Measurements from ENCODE around the gene KRT74. TPM values are rescaled to one million over a fixed set of nuclear protein-coding genes. Genes with fewer than 3 reads are reported as not detected.
"Not testable (repeated sequence)": the region's sequence is repeated elsewhere in the genome, so short reads cannot be mapped to it uniquely, and the experiment has no call there.

KRT74 gene
- total and polyA plus RNA-seq, 4 donors, result not detected

GRCh38 chr12:52600071-52600470 is 26.4 kb upstream of the KRT74 start:
- ATAC-seq (ENCODE audit: insufficient read depth, low FRiP score), result no peak
- Histone ChIP-seq H3K4me3 (no peak overlapping the region), H3K36me3 (ENCODE audit: control insufficient read depth in 4 of 4, insufficient read depth in 4 of 4, low read length in 4 of 4) (no peaks in the 10 kb centered on the region), H3K9me3 (ENCODE audit: control insufficient read depth in 4 of 4, insufficient read depth in 3 of 4, low read length in 3 of 4) (peaks cover 0 to 4% (median 0%) of the 10 kb centered on the region in 4 donors), H3K4me1 (ENCODE audit: control insufficient read depth in 5 of 5, insufficient read depth in 5 of 5, low read length in 5 of 5) (no peaks in the 10 kb centered on the region), H3K27me3 (ENCODE audit: control insufficient read depth in 3 of 3, insufficient read depth in 3 of 3, low read length in 2 of 3) (peaks cover 6 to 61% (median 52%) of the 10 kb centered on the region in 3 donors), H3K9ac (ENCODE audit: insufficient read depth in 1 of 2, low read length in 2 of 2) (no peak overlapping the region), H3K27ac (ENCODE audit: low read depth in 1 of 2, low read length in 1 of 2) (no peak overlapping the region)
- DNase-seq, result peak in 1 of 3 donors; percentile 4
- WGBS, 2 donors, result 44 to 80% methylated on average over 2 of the region's 2 CpGs
- TF ChIP-seq CTCF (IDR thresholded peaks at IDR 0.05; ENCODE audit: control extremely low read depth, extremely low read depth), result no peak

GRCh38 chr12:52598966-52599365 is 25.3 kb upstream of the KRT74 start:
- H3K36me3 ChIP-seq (ENCODE audit: control insufficient read depth in 4 of 4, insufficient read depth in 4 of 4, low read length in 4 of 4), result no peaks in the 10 kb centered on the region
- 88 to 93% methylated on average over 5 of the region's 5 CpGs for WGBS, 2 donors
- no peaks in the 10 kb centered on the region for H3K4me1 ChIP-seq (ENCODE audit: control insufficient read depth in 5 of 5, insufficient read depth in 5 of 5, low read length in 5 of 5)
- ATAC-seq (ENCODE audit: insufficient read depth, low FRiP score), result no peak
- TF ChIP-seq CTCF (IDR thresholded peaks at IDR 0.05; ENCODE audit: control extremely low read depth, extremely low read depth), result no peak
- H3K9me3 ChIP-seq (ENCODE audit: control insufficient read depth in 4 of 4, insufficient read depth in 3 of 4, low read length in 3 of 4), result peaks cover 0 to 4% (median 0%) of the 10 kb centered on the region in 4 donors
- no peak overlapping the region for H3K9ac ChIP-seq (ENCODE audit: insufficient read depth in 1 of 2, low read length in 2 of 2)
- no peak overlapping the region for H3K27ac ChIP-seq (ENCODE audit: low read depth in 1 of 2, low read length in 1 of 2)
- H3K4me3 ChIP-seq, result no peak overlapping the region
- DNase-seq, result peak in 1 of 3 donors; percentile 5
- H3K27me3 ChIP-seq (ENCODE audit: control insufficient read depth in 3 of 3, insufficient read depth in 3 of 3, low read length in 2 of 3), result peaks cover 6 to 54% (median 47%) of the 10 kb centered on the region in 3 donors

GRCh38 chr12:52594237-52594636 is 20.6 kb upstream of the KRT74 start:
- 91 to 96% methylated on average over 4 of the region's 4 CpGs for WGBS, 2 donors
- not testable (repeated sequence) for DNase-seq; H3K27me3 ChIP-seq (ENCODE audit: control insufficient read depth in 3 of 3, insufficient read depth in 3 of 3, low read length in 2 of 3)

GRCh38 chr12:52591521-52591920 is 17.9 kb upstream of the KRT74 start:
- H3K27me3 ChIP-seq (ENCODE audit: control insufficient read depth in 3 of 3, insufficient read depth in 3 of 3, low read length in 2 of 3), result peaks cover 2 to 7% (median 3%) of the 10 kb centered on the region in 3 donors
- H3K27ac ChIP-seq (ENCODE audit: low read depth in 1 of 2, low read length in 1 of 2), result no peak overlapping the region
- H3K9ac ChIP-seq (ENCODE audit: insufficient read depth in 1 of 2, low read length in 2 of 2), result no peak overlapping the region
- no peaks in the 10 kb centered on the region for H3K9me3 ChIP-seq (ENCODE audit: control insufficient read depth in 4 of 4, insufficient read depth in 3 of 4, low read length in 3 of 4)
- H3K36me3 ChIP-seq (ENCODE audit: control insufficient read depth in 4 of 4, insufficient read depth in 4 of 4, low read length in 4 of 4), result no peaks in the 10 kb centered on the region
- no peak for ATAC-seq (ENCODE audit: insufficient read depth, low FRiP score)
- no peaks in the 10 kb centered on the region for H3K4me1 ChIP-seq (ENCODE audit: control insufficient read depth in 5 of 5, insufficient read depth in 5 of 5, low read length in 5 of 5)
- no peak overlapping the region for H3K4me3 ChIP-seq
- no peak for DNase-seq
- WGBS, 2 donors, result 92% methylated on average over 11 of the region's 11 CpGs
- no peak for TF ChIP-seq CTCF (IDR thresholded peaks at IDR 0.05; ENCODE audit: control extremely low read depth, extremely low read depth)

More at GRCh38 chr12:52594237-52594636, 20.6 kb upstream of the KRT74 start:
- H3K4me1 ChIP-seq (ENCODE audit: control insufficient read depth in 5 of 5, insufficient read depth in 5 of 5, low read length in 5 of 5); H3K36me3 ChIP-seq (ENCODE audit: control insufficient read depth in 4 of 4, insufficient read depth in 4 of 4, low read length in 4 of 4); H3K4me3 ChIP-seq; H3K9ac ChIP-seq (ENCODE audit: insufficient read depth in 1 of 2, low read length in 2 of 2); ATAC-seq (ENCODE audit: insufficient read depth, low FRiP score); H3K27ac ChIP-seq (ENCODE audit: low read depth in 1 of 2, low read length in 1 of 2); H3K9me3 ChIP-seq (ENCODE audit: control insufficient read depth in 4 of 4, insufficient read depth in 3 of 4, low read length in 3 of 4): not testable (repeated sequence)
